ENCODE measurements around the gene STARD3.

DNA sequence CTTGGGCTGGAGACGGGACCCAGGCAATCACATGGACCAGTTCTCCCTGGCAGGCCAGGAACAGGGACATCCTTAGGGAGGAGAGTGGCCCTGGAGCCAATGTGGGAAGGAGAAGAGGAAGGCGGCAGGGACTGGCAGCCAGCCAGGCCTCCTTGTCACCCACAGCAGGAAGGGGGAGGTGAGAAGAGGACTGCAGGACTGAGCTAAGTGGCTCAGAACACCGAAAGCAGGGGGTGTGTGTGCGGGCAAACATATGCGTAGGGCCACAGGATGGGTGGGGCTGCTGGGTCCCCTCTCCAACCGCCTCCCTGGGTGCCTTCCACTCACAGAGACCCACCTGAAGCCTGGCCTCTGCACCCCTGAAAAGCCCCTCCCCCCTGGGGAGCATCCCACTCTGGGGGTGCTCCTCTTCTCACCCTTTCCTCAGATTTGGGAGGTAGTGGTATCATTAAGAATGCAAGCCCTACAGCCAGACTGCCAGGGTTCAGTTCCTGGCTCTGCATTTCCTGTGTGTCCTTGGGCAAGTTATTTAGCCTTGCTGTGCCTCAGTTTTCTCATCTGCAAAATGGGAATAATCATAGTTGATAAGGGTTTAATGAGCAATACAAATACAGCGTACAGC lies 39.4 kb downstream of the STARD3 start:
- TF ChIP-seq HDGF (IDR thresholded peaks at IDR 0.05; ENCODE audit: borderline replicate concordance), result no peak
- TF ChIP-seq, protein P1, sequence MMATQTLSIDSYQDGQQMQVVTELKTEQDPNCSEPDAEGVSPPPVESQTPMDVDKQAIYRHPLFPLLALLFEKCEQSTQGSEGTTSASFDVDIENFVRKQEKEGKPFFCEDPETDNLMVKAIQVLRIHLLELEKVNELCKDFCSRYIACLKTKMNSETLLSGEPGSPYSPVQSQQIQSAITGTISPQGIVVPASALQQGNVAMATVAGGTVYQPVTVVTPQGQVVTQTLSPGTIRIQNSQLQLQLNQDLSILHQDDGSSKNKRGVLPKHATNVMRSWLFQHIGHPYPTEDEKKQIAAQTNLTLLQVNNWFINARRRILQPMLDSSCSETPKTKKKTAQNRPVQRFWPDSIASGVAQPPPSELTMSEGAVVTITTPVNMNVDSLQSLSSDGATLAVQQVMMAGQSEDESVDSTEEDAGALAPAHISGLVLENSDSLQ (IDR thresholded peaks at IDR 0.05), result no peak

Data from HEK293T (cell line).